Measurements from ENCODE around the gene LUC7L. TPM values are rescaled to one million over a fixed set of nuclear protein-coding genes. Genes with fewer than 3 reads are reported as not detected.
"Not testable (repeated sequence)": the region's sequence is repeated elsewhere in the genome, so short reads cannot be mapped to it uniquely, and the experiment has no call there.

The LUC7L gene
- total and polyA plus RNA-seq, 2 of the 8 experiments (the other 6 are each of a cell fraction or from before 2014, with no cell fraction given) = 49.7 to 129 TPM

DNA sequence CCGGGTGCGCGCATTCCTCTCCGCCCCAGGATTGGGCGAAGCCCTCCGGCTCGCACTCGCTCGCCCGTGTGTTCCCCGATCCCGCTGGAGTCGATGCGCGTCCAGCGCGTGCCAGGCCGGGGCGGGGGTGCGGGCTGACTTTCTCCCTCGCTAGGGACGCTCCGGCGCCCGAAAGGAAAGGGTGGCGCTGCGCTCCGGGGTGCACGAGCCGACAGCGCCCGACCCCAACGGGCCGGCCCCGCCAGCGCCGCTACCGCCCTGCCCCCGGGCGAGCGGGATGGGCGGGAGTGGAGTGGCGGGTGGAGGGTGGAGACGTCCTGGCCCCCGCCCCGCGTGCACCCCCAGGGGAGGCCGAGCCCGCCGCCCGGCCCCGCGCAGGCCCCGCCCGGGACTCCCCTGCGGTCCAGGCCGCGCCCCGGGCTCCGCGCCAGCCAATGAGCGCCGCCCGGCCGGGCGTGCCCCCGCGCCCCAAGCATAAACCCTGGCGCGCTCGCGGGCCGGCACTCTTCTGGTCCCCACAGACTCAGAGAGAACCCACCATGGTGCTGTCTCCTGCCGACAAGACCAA lies 56.8 kb downstream of the LUC7L start, which contains the start of gene HBA2:
HBA2 (plus strand) TSS at position 503 of the 568 bp plus-strand sequence; CDS start at position 540, 37 bp downstream.
- H4K8ac ChIP-seq (ENCODE audit: extremely low read depth, insufficient read depth, low read length); H3K27ac ChIP-seq (ENCODE audit: low read depth, low read length); H3K4ac ChIP-seq (replicated peaks; ENCODE audit: insufficient read length, low read depth, low read length); POLR2A ChIA-PET (ENCODE audit: partially characterized antibody); H2BK5ac ChIP-seq (ENCODE audit: low read depth, low read length); H3K36me3 ChIP-seq (ENCODE audit: control insufficient read depth in 2 of 4, insufficient read depth in 4 of 4, low read length in 3 of 4); H3K23ac ChIP-seq (ENCODE audit: insufficient read length); H3K4me2 ChIP-seq (ENCODE audit: insufficient read depth in 1 of 2, low read depth in 2 of 2, low read length in 2 of 2); H3K79me2 ChIP-seq (ENCODE audit: control insufficient read depth in 1 of 2, insufficient read depth in 2 of 2, low read length in 2 of 2); H2AK5ac ChIP-seq (ENCODE audit: low read depth, low read length); H3K23me2 ChIP-seq (ENCODE audit: low read depth, low read length); H4K5ac ChIP-seq (ENCODE audit: insufficient read length, low read depth, low read length); H2BK12ac ChIP-seq (ENCODE audit: low read depth, low read length); H2BK15ac ChIP-seq (ENCODE audit: low read length); DNase-seq (ENCODE audit: low read depth in 1 of 2, low spot score in 2 of 2); H3K9me3 ChIP-seq (ENCODE audit: insufficient read depth in 2 of 2, low read depth in 1 of 2, low read length in 1 of 2); H2AFZ ChIP-seq (ENCODE audit: low read length); H3K4me3 ChIP-seq (ENCODE audit: extremely low read depth in 1 of 4, insufficient read depth in 2 of 4, low read depth in 3 of 4, low read length in 4 of 4); H4K91ac ChIP-seq (replicated peaks; ENCODE audit: insufficient read length, low read length); H2BK20ac ChIP-seq (ENCODE audit: low read length); FAIRE-seq; H3K9ac ChIP-seq (replicated peaks in 1 of 4; ENCODE audit: extremely low read depth in 1 of 4, low read depth in 3 of 4, low read length in 3 of 4); H2BK120ac ChIP-seq (replicated peaks; ENCODE audit: low read depth, low read length); H3K14ac ChIP-seq (ENCODE audit: insufficient read length); H3K18ac ChIP-seq (ENCODE audit: extremely low read depth, low read length); H3K56ac ChIP-seq (replicated peaks; ENCODE audit: insufficient read length, low read depth, low read length); H3K79me1 ChIP-seq (ENCODE audit: low read depth, low read length): not testable (repeated sequence)
- peaks cover 6 to 14% of the 10 kb centered on the region in 2 experiments for H4K20me1 ChIP-seq (replicated peaks in 1 of 2; ENCODE audit: control insufficient read depth in 1 of 2, insufficient read depth in 2 of 2, low read length in 2 of 2)
- CTCF ChIA-PET (ENCODE audit: partially characterized antibody) = interaction anchor here (1.5 to 2.9 kb wide), 2 partner anchors 8 to 65 kb away, joined by 4 to 9 read pairs; partner anchors contain the start of gene HBQ1
- TF ChIP-seq SUZ12 (IDR thresholded peaks at IDR 0.05; ENCODE audit: low read length) = 0 out of 2 replicates have a peak, but pooled peaks have one; percentile 46
- peak; percentile 11 for TF ChIP-seq EZH2 (IDR thresholded peaks at IDR 0.05; ENCODE audit: low read depth, low read length, severe bottlenecking)
- H3K27me3 ChIP-seq (replicated peaks in 1 of 4; ENCODE audit: control insufficient read depth in 3 of 4, extremely low read depth in 1 of 4, insufficient read depth in 3 of 4, low read length in 3 of 4) = peaks cover 49 to 83% (median 74%) of the 10 kb centered on the region in 4 experiments
- no CpG with 5 or more reads among the region's 74 CpGs for WGBS, 2 experiments (ENCODE audit: extremely low coverage in 1 of 2, insufficient coverage in 1 of 2, insufficient read length in 1 of 2, insufficient replicate concordance in 2 of 2, low coverage in 1 of 2, low lambda C conversion rate in 2 of 2, missing lambda C conversion rate in 1 of 2)
- peaks cover 0 to 14% (median 1%) of the 10 kb centered on the region in 4 experiments; a peak in 4 of 7 replicates for H3K4me1 ChIP-seq (replicated peaks in 1 of 4; ENCODE audit: control insufficient read depth in 3 of 4, insufficient read depth in 4 of 4, low read length in 3 of 4)
